ENCODE measurements around the gene ARHGAP33. TPM values are rescaled to one million over a fixed set of nuclear protein-coding genes. Genes with fewer than 3 reads are reported as not detected.

ARHGAP33 gene
- total RNA-seq, 2 donors from 2014 or later = 1.3 to 1.4 TPM

- TF ChIP-seq CTCF (IDR thresholded peaks at IDR 0.05) = no peak
- Histone ChIP-seq H3K36me3 (peaks cover 4% of the 10 kb centered on the region), H3K4me1 (peaks cover 0 to 50% of the 10 kb centered on the region in 2 donors), H3K9me3 (no peaks in the 10 kb centered on the region), H3K4me3 (peak overlapping the region in 1 of 2 donors; percentile 94), H3K27ac (no peak overlapping the region), H3K27me3 (no peaks in the 10 kb centered on the region)
- no peak for DNase-seq (ENCODE audit: low spot score)
Measured at GRCh38 chr19:35743640-35744429, 31.5 kb upstream of the ARHGAP33 start.

- DNase-seq (ENCODE audit: low spot score) = peak; percentile 98
- no peaks in the 10 kb centered on the region for H3K9me3 ChIP-seq
- H3K4me1 ChIP-seq = peaks cover 0 to 53% of the 10 kb centered on the region in 2 donors
- TF ChIP-seq CTCF (IDR thresholded peaks at IDR 0.05) = peak in 1 of 2 donors; percentile 69
- H3K27ac ChIP-seq = peak overlapping the region; percentile 100
- no peaks in the 10 kb centered on the region for H3K27me3 ChIP-seq
- no peaks in the 10 kb centered on the region for H3K36me3 ChIP-seq
- H3K4me3 ChIP-seq = peak overlapping the region; percentile 78 to 94
Measured at GRCh38 chr19:35744430-35745327, 30.7 kb upstream of the ARHGAP33 start.

GRCh38 chr19:35745328-35746086, 29.9 kb upstream of the ARHGAP33 start, which contains the start of the genes PSENEN and U2AF1L4:
TSS of gene PSENEN (plus strand) at chr19:35745651. CDS start at chr19:35745931, 280 bp downstream.
TSS of gene U2AF1L4 (minus strand) at chr19:35745418. CDS start at chr19:35745391, 27 bp downstream.
- peak within 1 kb of the TSS; percentile 100 for H3K27ac ChIP-seq
- no peaks in the 10 kb centered on the region for H3K27me3 ChIP-seq
- peak within 1 kb of the TSS; percentile 78 to 94 for H3K4me3 ChIP-seq
- no peaks in the 10 kb centered on the region for H3K9me3 ChIP-seq
- peak; percentile 99 for DNase-seq (ENCODE audit: low spot score)
- peaks cover 0 to 51% of the 10 kb centered on the region in 2 donors for H3K4me1 ChIP-seq
- H3K36me3 ChIP-seq = no peaks in the 10 kb centered on the region
- no peak for TF ChIP-seq CTCF (IDR thresholded peaks at IDR 0.05)

GRCh38 chr19:35746087-35746462, 29.3 kb upstream of the ARHGAP33 start:
- Histone ChIP-seq H3K27me3 (no peaks in the 10 kb centered on the region), H3K4me3 (peak overlapping the region; percentile 78 to 94), H3K9me3 (no peaks in the 10 kb centered on the region), H3K4me1 (peaks cover 0 to 46% of the 10 kb centered on the region in 2 donors), H3K36me3 (no peaks in the 10 kb centered on the region), H3K27ac (peak overlapping the region; percentile 100)
- no peak for DNase-seq (ENCODE audit: low spot score)
- no peak for TF ChIP-seq CTCF (IDR thresholded peaks at IDR 0.05)

DNA sequence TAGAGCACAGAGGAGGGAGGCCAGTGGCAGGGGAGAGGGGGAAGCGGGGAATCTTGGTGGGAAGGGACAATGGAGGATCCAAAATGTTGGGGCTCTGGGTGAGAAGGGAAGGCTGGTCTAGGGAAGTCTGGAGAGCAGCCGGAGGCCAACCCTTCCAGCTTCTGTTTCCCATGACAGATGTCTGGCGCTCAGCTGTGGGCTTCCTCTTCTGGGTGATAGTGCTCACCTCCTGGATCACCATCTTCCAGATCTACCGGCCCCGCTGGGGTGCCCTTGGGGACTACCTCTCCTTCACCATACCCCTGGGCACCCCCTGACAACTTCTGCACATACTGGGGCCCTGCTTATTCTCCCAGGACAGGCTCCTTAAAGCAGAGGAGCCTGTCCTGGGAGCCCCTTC, 28.8 kb upstream of the ARHGAP33 start:
- no peak overlapping the region for H3K4me3 ChIP-seq
- no peak for DNase-seq (ENCODE audit: low spot score)
- no peaks in the 10 kb centered on the region for H3K9me3 ChIP-seq
- H3K4me1 ChIP-seq = peaks cover 0 to 44% of the 10 kb centered on the region in 2 donors
- no peaks in the 10 kb centered on the region for H3K36me3 ChIP-seq
- H3K27me3 ChIP-seq = no peaks in the 10 kb centered on the region
- H3K27ac ChIP-seq = no peak overlapping the region
- TF ChIP-seq CTCF (IDR thresholded peaks at IDR 0.05) = no peak

All from right atrium auricular region (tissue), 2 donors.